Measurements from ENCODE around the gene CTSZ. TPM values are rescaled to one million over a fixed set of nuclear protein-coding genes. Genes with fewer than 3 reads are reported as not detected.

Gene CTSZ
- total RNA-seq, 1 experiment from 2014 or later, result 385 TPM

GRCh38 chr20:59031564-59032022 is 24.5 kb upstream of the CTSZ start:
- no peak for DNase-seq (ENCODE audit: low read depth)

GRCh38 chr20:59030911-59031563 is 24.0 kb upstream of the CTSZ start:
- DNase-seq (ENCODE audit: low read depth), result no peak

GRCh38 chr20:59028812-59029211 is 21.8 kb upstream of the CTSZ start:
- DNase-seq (ENCODE audit: low read depth), result no peak

- DNase-seq (ENCODE audit: low read depth), result peak; percentile 59
These were observed 20.8 kb upstream of the CTSZ start for GRCh38 chr20:59027741-59028320.

- no peak for DNase-seq (ENCODE audit: low read depth)
These were observed 20.1 kb upstream of the CTSZ start for GRCh38 chr20:59026904-59027740.

GRCh38 chr20:59025511-59025910 is 18.5 kb upstream of the CTSZ start:
- no peak for DNase-seq (ENCODE audit: low read depth)

- DNase-seq (ENCODE audit: low read depth), result no peak
These were observed 18.0 kb upstream of the CTSZ start for GRCh38 chr20:59025086-59025485.

GRCh38 chr20:59024111-59024530 is 17.1 kb upstream of the CTSZ start:
- DNase-seq (ENCODE audit: low read depth), result no peak

- no peak for DNase-seq (ENCODE audit: low read depth)
These were observed 16.6 kb upstream of the CTSZ start for GRCh38 chr20:59023616-59024015.

GRCh38 chr20:59022754-59023153 is 15.7 kb upstream of the CTSZ start:
- DNase-seq (ENCODE audit: low read depth), result no peak

GRCh38 chr20:59020938-59021551 is 14.0 kb upstream of the CTSZ start:
- peak; percentile 95 for DNase-seq (ENCODE audit: low read depth)

- no peak for DNase-seq (ENCODE audit: low read depth)
These were observed 12.2 kb upstream of the CTSZ start, which contains the start of gene TUBB1 for GRCh38 chr20:59019217-59019616. TSS of gene TUBB1 (plus strand) at chr20:59019429. CDS start at chr20:59019523, 94 bp downstream.

GRCh38 chr20:59018817-59019216 is 11.8 kb upstream of the CTSZ start:
- DNase-seq (ENCODE audit: low read depth), result no peak

GRCh38 chr20:59017493-59018231 is 10.6 kb upstream of the CTSZ start:
- DNase-seq (ENCODE audit: low read depth), result no peak

GRCh38 chr20:59016795-59017492 is 9.9 kb upstream of the CTSZ start:
- DNase-seq (ENCODE audit: low read depth), result no peak

GRCh38 chr20:59015812-59016711 is 9.0 kb upstream of the CTSZ start:
- DNase-seq (ENCODE audit: low read depth), result no peak

GRCh38 chr20:59015411-59015810 is 8.4 kb upstream of the CTSZ start:
- DNase-seq (ENCODE audit: low read depth), result no peak

GRCh38 chr20:59014680-59015389 is 7.8 kb upstream of the CTSZ start:
- DNase-seq (ENCODE audit: low read depth), result no peak

GRCh38 chr20:59013959-59014608 is 7.0 kb upstream of the CTSZ start:
- peak; percentile 72 for DNase-seq (ENCODE audit: low read depth)

Data from RPMI7951 (cell line).